SH-SY5Y (cell line): Measurements from ENCODE around the gene NME4.

Source experiments
- GATA2 ChIP-seq: IDR thresholded peaks from 2 replicates; pipeline ENCODE4 v1.6.1; 2011; ENCODE audit warnings: mild to moderate bottlenecking, low read depth, low read length
- GATA3 ChIP-seq: IDR thresholded peaks from 2 replicates; pipeline ENCODE4 v1.6.1; 2011; ENCODE audit warnings: low read depth, mild to moderate bottlenecking, low read length, moderate library complexity

GRCh38 chr16:424623-425081 is 27.7 kb downstream of the NME4 start:
- TF ChIP-seq GATA2 = no peak
- TF ChIP-seq GATA3 = no peak
